Uterus (tissue), 4 donors: Measurements from ENCODE around the gene RABGAP1L. TPM values are rescaled to one million over a fixed set of nuclear protein-coding genes. Genes with fewer than 3 reads are reported as not detected.

Source experiments
- DNase-seq, 2 donors: peaks; one replicate each; pipeline ENCODE4 v3.0.0-alpha.2; 2019 to 2020
- H3K27ac ChIP-seq, 2 donors: fragments of 200-600 bp; sonication (generic); 1 replicate in 1 of 2; 2 replicates in 1 of 2; pipeline ENCODE4 v1.5.1; 2016 to 2018
- H3K27me3 ChIP-seq, 2 donors: fragments of 200-600 bp; sonication (generic); one replicate each; pipeline ENCODE4 v1.5.1; 2018 to 2019; ENCODE audit warnings: control low read depth in 1 of 2
- H3K36me3 ChIP-seq, 2 donors: fragments of 200-600 bp; sonication (generic); one replicate each; pipeline ENCODE4 v1.5.1; 2019; ENCODE audit warnings: control low read depth in 1 of 2
- H3K4me1 ChIP-seq, 2 donors: fragments of 200-600 bp; sonication (generic); one replicate each; pipeline ENCODE4 v1.5.1; 2018 to 2019; ENCODE audit warnings: control low read depth in 1 of 2
- H3K4me3 ChIP-seq, 2 donors: fragments of 200-600 bp; sonication (generic); 1 replicate in 1 of 2; 2 replicates in 1 of 2; pipeline ENCODE4 v1.5.1; 2018 to 2019; ENCODE audit warnings: mild to moderate bottlenecking in 1 of 2
- H3K9me3 ChIP-seq, 2 donors: fragments of 200-600 bp; sonication (generic); one replicate each; pipeline ENCODE4 v1.5.1; 2019; ENCODE audit warnings: control low read depth in 1 of 2
- POLR2A ChIP-seq, 2 donors: fragments of 450-650 bp; IDR thresholded peaks; one replicate each; pipeline ENCODE4 v1.6.1; 2016; ENCODE audit warnings: antibody characterized with exemption in 2 of 2, mild to moderate bottlenecking in 1 of 2, moderate library complexity in 1 of 2
- intact Hi-C: fragments of 100-400 bp; cut with DNase I; formaldehyde crosslinking; loops from one replicate; pipeline ENCODE4 v1.15.1; 2023; ENCODE audit warnings: low total_unique reads
- total RNA-seq, 4 donors: library from RNA; depleted of rRNA in 3 of 4; stranded (reverse); fragments of >200 nt in 3 of 4; gene quantifications; one replicate each; pipeline versions ENCODE4 v1.1.0 to v1.2.4, GENCODE V29; 2014 to 2023
- TF ChIP-seq, protein P1 (sequence below), 4 experiments: fragments of 200-600 bp in 2 of 4; fragments of 450-650 bp in 2 of 4; sonication (generic) in 2 of 4; IDR thresholded peaks; one replicate each; pipeline ENCODE4 v1.5.1; 2016 to 2019; ENCODE audit warnings: antibody characterized with exemption in 4 of 4, mild to moderate bottlenecking in 2 of 4, moderate library complexity in 1 of 4
- donor health status: DM: yes; HTN: yes; CAD: no.

The RABGAP1L gene
- total RNA-seq, 4 donors from 2014 or later: 19.1 to 93.7 (median 35.1) TPM

DNA sequence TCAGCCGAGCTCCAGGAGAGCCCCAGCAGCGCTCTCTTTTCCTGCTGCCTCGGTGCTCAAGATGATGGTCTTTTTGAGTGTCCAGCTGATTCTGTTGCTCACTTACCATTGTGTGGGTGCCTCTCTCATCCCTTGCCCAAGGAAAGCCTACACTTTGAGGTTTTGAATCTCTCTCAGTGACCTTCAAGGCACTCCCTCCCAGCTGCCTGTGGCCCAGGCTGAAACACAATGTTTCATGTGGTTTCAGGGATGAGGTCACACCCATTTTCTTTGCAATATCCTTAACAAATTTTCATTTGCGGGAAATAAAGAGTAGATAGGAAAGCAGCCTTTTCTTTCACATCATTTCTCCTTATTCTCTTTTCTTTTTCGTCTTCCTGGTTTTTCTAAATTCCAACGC, 876.5 kb downstream of the RABGAP1L start:
- Histone ChIP-seq H3K9me3 (no peaks in the 10 kb centered on the region), H3K27ac (no peak overlapping the region), H3K4me3 (no peak overlapping the region), H3K4me1 (no peaks in the 10 kb centered on the region), H3K36me3 (no peaks in the 10 kb centered on the region), H3K27me3 (no peaks in the 10 kb centered on the region)
- TF ChIP-seq, protein P1, sequence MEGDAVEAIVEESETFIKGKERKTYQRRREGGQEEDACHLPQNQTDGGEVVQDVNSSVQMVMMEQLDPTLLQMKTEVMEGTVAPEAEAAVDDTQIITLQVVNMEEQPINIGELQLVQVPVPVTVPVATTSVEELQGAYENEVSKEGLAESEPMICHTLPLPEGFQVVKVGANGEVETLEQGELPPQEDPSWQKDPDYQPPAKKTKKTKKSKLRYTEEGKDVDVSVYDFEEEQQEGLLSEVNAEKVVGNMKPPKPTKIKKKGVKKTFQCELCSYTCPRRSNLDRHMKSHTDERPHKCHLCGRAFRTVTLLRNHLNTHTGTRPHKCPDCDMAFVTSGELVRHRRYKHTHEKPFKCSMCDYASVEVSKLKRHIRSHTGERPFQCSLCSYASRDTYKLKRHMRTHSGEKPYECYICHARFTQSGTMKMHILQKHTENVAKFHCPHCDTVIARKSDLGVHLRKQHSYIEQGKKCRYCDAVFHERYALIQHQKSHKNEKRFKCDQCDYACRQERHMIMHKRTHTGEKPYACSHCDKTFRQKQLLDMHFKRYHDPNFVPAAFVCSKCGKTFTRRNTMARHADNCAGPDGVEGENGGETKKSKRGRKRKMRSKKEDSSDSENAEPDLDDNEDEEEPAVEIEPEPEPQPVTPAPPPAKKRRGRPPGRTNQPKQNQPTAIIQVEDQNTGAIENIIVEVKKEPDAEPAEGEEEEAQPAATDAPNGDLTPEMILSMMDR (IDR thresholded peaks at IDR 0.05): no peak
- TF ChIP-seq POLR2A (IDR thresholded peaks at IDR 0.05): no peak
- intact Hi-C loops: loop anchor here (10.0 kb wide), 1 partner anchor 89 kb away; no protein-coding TSS in a partner anchor
- no peak for DNase-seq

DNA sequence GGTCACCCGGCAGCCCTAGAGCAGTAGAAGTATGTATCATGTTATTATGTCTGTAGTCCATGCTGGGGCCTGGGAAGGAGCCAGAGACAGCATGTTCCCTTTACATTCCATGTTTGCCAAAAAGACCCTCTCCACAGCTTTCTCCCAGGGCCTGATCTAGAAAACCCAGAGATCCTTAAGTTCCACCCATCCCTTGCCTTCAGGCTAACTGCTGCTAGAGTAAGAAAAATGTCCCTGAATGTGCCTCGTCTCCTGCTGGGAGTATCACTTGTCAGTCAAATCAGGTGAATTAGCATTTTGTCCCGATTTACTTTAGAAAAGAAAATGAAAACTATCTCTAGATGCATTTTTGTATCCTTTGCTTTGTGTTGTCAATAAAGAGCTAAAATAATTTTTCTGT, 877.2 kb downstream of the RABGAP1L start:
- no peaks in the 10 kb centered on the region for H3K27me3 ChIP-seq
- TF ChIP-seq, protein P1 (IDR thresholded peaks at IDR 0.05): no peak
- no peak for TF ChIP-seq POLR2A (IDR thresholded peaks at IDR 0.05)
- intact Hi-C loops: loop anchor here (10.0 kb wide), 1 partner anchor 88 kb away; no protein-coding TSS in a partner anchor

DNA sequence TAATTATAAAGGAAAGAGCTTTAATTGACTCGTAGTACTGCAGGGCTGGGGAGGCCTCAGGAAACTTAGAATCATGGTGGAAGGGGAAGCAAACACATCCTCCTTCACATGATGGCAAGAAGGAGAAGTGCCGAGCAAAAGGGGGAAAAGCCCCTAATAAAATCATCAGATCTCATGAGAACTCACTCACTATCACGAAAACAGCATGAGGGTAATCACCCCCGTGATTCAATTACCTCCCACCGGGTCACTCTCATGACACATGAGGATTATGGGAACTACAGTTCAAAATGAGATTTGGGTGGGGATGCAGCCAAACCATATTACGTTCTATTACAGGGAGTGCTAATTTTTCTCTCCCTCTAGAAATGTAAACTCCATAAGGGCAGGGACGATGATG, 878.1 kb downstream of the RABGAP1L start:
- H3K4me3 ChIP-seq: no peak overlapping the region
- H3K36me3 ChIP-seq: no peaks in the 10 kb centered on the region
- no peak overlapping the region for H3K27ac ChIP-seq
- H3K4me1 ChIP-seq: no peaks in the 10 kb centered on the region
- H3K9me3 ChIP-seq: no peaks in the 10 kb centered on the region
- intact Hi-C loops: loop anchor here (10.0 kb wide), 1 partner anchor 87 kb away; no protein-coding TSS in a partner anchor
- no peak for DNase-seq
- no peak for TF ChIP-seq POLR2A (IDR thresholded peaks at IDR 0.05)
- TF ChIP-seq, protein P1 (IDR thresholded peaks at IDR 0.05): no peak
- no peaks in the 10 kb centered on the region for H3K27me3 ChIP-seq

More for the DNA sequence above, 877.2 kb downstream of the RABGAP1L start:
- Histone ChIP-seq H3K9me3 (no peaks in the 10 kb centered on the region), H3K4me1 (no peaks in the 10 kb centered on the region), H3K4me3 (no peak overlapping the region), H3K27ac (no peak overlapping the region), H3K36me3 (no peaks in the 10 kb centered on the region)
- no peak for DNase-seq

DNA sequence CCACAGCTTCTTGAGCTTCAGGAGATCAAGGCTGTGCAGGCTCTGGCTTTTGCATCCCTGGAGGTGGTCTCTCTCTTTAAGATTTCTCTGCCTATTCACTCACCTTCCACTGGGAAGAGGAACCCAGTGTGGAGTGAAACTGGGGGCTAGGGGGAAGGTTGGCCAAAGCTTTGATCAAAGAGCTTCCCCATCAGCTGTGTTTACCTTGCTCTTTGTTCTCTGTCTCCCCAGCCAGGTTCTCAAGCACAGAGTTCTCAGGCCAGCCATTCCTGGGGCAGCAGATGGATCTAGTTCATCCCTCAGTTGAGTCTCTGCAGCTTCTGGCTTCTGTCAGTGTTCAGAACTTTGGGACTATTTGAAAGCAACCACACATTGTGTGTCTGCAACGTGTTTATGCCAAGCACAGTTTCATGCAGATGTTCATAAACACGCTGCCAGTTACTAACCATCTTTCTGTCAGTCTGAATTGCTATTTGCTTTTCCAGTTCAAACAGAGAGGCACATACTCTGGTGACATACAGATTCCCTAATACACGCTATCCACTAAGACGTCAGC, 881.1 kb downstream of the RABGAP1L start:
- no peak overlapping the region for H3K4me3 ChIP-seq
- no peak for DNase-seq
- H3K27me3 ChIP-seq: no peaks in the 10 kb centered on the region
- no peaks in the 10 kb centered on the region for H3K4me1 ChIP-seq
- no peaks in the 10 kb centered on the region for H3K9me3 ChIP-seq
- no peaks in the 10 kb centered on the region for H3K36me3 ChIP-seq
- intact Hi-C loops: no loop called here
- no peak overlapping the region for H3K27ac ChIP-seq
- TF ChIP-seq POLR2A (IDR thresholded peaks at IDR 0.05): no peak
- TF ChIP-seq, protein P1 (IDR thresholded peaks at IDR 0.05): no peak

DNA sequence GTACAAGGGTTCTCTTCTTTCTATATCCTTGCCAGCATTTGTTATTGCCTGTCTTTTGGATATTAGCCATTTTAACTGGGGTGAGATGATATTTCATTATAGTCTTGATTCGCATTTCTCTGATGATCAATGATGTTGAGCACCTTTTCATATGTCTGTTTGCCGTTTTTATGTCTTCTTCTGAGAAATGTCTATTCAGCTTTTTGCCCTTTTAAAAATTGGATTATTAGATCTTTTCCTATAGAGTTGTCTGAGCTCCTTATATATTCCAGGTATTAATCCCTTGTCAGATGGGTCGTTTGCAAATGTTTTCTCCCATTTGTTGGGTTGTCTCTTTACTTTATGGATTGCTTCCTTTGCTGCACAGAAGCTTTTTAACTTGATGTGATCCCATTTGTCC, 883.3 kb downstream of the RABGAP1L start:
- intact Hi-C loops: no loop called here
- no peak for TF ChIP-seq POLR2A (IDR thresholded peaks at IDR 0.05)
- TF ChIP-seq, protein P1 (IDR thresholded peaks at IDR 0.05): no peak
- no peaks in the 10 kb centered on the region for H3K9me3 ChIP-seq
- H3K27ac ChIP-seq: no peak overlapping the region
- no peaks in the 10 kb centered on the region for H3K36me3 ChIP-seq
- H3K27me3 ChIP-seq: no peaks in the 10 kb centered on the region
- no peak for DNase-seq
- H3K4me3 ChIP-seq: no peak overlapping the region
- no peaks in the 10 kb centered on the region for H3K4me1 ChIP-seq
